ENCODE data around the gene LAMB4. TPM values are rescaled to one million over a fixed set of nuclear protein-coding genes. Genes with fewer than 3 reads are reported as not detected.

Gene LAMB4
- total RNA-seq, 4 donors from 2014 or later = 0.75 to 2.6 (median 1.7) TPM; not detected in 1

GRCh38 chr7:108018668-108019067, 111.5 kb downstream of the LAMB4 start:
- Histone ChIP-seq H3K36me3 (no peaks in the 10 kb centered on the region), H3K27me3 (no peaks in the 10 kb centered on the region), H3K4me3 (no peak overlapping the region), H3K27ac (replicated peaks in 1 of 4) (no peak overlapping the region), H3K9me3 (no peaks in the 10 kb centered on the region), H3K4me1 (peaks cover 0 to 40% (median 30%) of the 10 kb centered on the region in 4 donors)
- intact Hi-C loops (cut with DNase I) = loop anchor here (10.0 kb wide), 1 partner anchor 274 kb away; the partner anchor contains the start of gene CBLL1
- no peak for TF ChIP-seq CTCF (IDR thresholded peaks at IDR 0.05)
- no peak for TF ChIP-seq POLR2AphosphoS5 (IDR thresholded peaks at IDR 0.05)
- TF ChIP-seq EP300 (IDR thresholded peaks at IDR 0.05) = no peak
- no peak for TF ChIP-seq POLR2A (IDR thresholded peaks at IDR 0.05; ENCODE audit: low read depth)
- peak; percentile 50 for DNase-seq (ENCODE audit: extremely low spot score)
- 96% methylated on average over 4 of the region's 4 CpGs for WGBS

- peaks cover 0 to 41% (median 28%) of the 10 kb centered on the region in 4 donors for H3K4me1 ChIP-seq
- intact Hi-C loops (cut with DNase I) = loop anchor here (10.0 kb wide), 1 partner anchor 273 kb away; the partner anchor contains the start of gene CBLL1
- no peaks in the 10 kb centered on the region for H3K9me3 ChIP-seq
- peak; percentile 66 for DNase-seq (ENCODE audit: extremely low spot score)
- H3K27ac ChIP-seq (replicated peaks in 1 of 4) = peak overlapping the region in 2 of 4 donors; percentile 12 to 41
- 75% methylated on average over 4 of the region's 4 CpGs for WGBS
- no peaks in the 10 kb centered on the region for H3K27me3 ChIP-seq
- no peaks in the 10 kb centered on the region for H3K36me3 ChIP-seq
- TF ChIP-seq POLR2A (IDR thresholded peaks at IDR 0.05; ENCODE audit: low read depth) = no peak
- TF ChIP-seq EP300 (IDR thresholded peaks at IDR 0.05) = no peak
- TF ChIP-seq CTCF (IDR thresholded peaks at IDR 0.05) = no peak
- no peak for TF ChIP-seq POLR2AphosphoS5 (IDR thresholded peaks at IDR 0.05)
- H3K4me3 ChIP-seq = no peak overlapping the region
Measured at GRCh38 chr7:108017776-108018151, 112.4 kb downstream of the LAMB4 start.

- WGBS = 51% methylated on average over 2 of the region's 2 CpGs
- DNase-seq (ENCODE audit: extremely low spot score) = peak; percentile 72
- peak overlapping the region in 3 of 4 donors; percentile 20 to 41 (median 31) for H3K27ac ChIP-seq (replicated peaks in 1 of 4)
- intact Hi-C loops (cut with DNase I) = loop anchor here (10.0 kb wide), 1 partner anchor 272 kb away; the partner anchor contains the start of gene CBLL1
- H3K4me1 ChIP-seq = peaks cover 0 to 40% (median 26%) of the 10 kb centered on the region in 4 donors
- TF ChIP-seq CTCF (IDR thresholded peaks at IDR 0.05) (peak; percentile 40 to 62 (median 49)), EP300 (IDR thresholded peaks at IDR 0.05) (no peak)
- H3K36me3 ChIP-seq = no peaks in the 10 kb centered on the region
- H3K9me3 ChIP-seq = no peaks in the 10 kb centered on the region
- no peaks in the 10 kb centered on the region for H3K27me3 ChIP-seq
- H3K4me3 ChIP-seq = no peak overlapping the region
Measured at GRCh38 chr7:108016841-108017775, 113.1 kb downstream of the LAMB4 start.

GRCh38 chr7:108015740-108016139, 114.4 kb downstream of the LAMB4 start:
- Histone ChIP-seq H3K4me3 (no peak overlapping the region), H3K27me3 (no peaks in the 10 kb centered on the region), H3K4me1 (peaks cover 0 to 44% (median 30%) of the 10 kb centered on the region in 4 donors), H3K27ac (replicated peaks in 1 of 4) (peak overlapping the region in 2 of 4 donors; percentile 31), H3K9me3 (no peaks in the 10 kb centered on the region), H3K36me3 (no peaks in the 10 kb centered on the region)
- intact Hi-C loops (cut with DNase I) = loop anchor here (10.0 kb wide), 1 partner anchor 271 kb away; the partner anchor contains the start of gene CBLL1
- 80% methylated on average over 2 of the region's 2 CpGs for WGBS
- no peak for TF ChIP-seq CTCF (IDR thresholded peaks at IDR 0.05)
- DNase-seq (ENCODE audit: extremely low spot score) = no peak

Measured in esophagus muscularis mucosa (tissue), 4 donors.